Gastrocnemius medialis (tissue), 4 donors: ENCODE results near the gene ADAM12.

Source experiments
- CTCF ChIP-seq, 5 experiments: fragments of 450-650 bp in 3 of 5; fragments of 200-600 bp in 2 of 5; sonication (generic) in 2 of 5; IDR thresholded peaks in 4 of 5; conservative IDR thresholded peaks in 1 of 5; 1 replicate in 4 of 5; 2 replicates in 1 of 5; pipeline ENCODE4 v1.5.1; 2016 to 2019; ENCODE audit warnings: antibody characterized with exemption in 5 of 5, mild to moderate bottlenecking in 3 of 5, moderate library complexity in 3 of 5
- POLR2A ChIP-seq, 2 donors: fragments of 450-650 bp; IDR thresholded peaks; one replicate each; pipeline ENCODE4 v1.6.1; 2017; ENCODE audit warnings: antibody characterized with exemption in 2 of 2, mild to moderate bottlenecking in 2 of 2, moderate library complexity in 2 of 2

GRCh38 chr10:126218174-126218573 is 170.1 kb downstream of the ADAM12 start:
- TF ChIP-seq CTCF (IDR thresholded peaks at IDR 0.05 in 4 of 5, conservative IDR thresholded peaks at IDR 0.05 in 1 of 5) = no peak
- no peak for TF ChIP-seq POLR2A (IDR thresholded peaks at IDR 0.05)
